ENCODE results near the gene CBX2.

DNA sequence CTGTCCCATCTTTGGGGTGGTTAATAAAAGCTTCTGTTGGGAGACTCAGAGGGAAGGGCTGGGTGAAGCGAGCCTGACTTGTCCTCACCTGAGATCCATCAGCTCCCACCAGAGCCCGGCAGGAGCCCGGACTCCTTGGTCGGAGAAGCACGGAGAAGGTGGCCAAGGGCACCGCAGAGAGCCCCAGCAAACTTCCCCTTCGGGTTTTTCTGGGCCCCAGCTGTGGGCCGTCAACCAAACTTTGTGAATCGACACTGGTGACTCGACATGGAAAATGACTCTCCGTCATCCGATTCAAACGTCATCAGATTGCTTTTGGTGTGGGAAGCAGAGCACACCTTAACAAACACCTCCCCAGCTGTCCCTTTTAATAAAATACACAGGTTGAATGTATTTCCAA is 25.8 kb upstream of the CBX2 start:
- TF ChIP-seq TAF1 (IDR thresholded peaks at IDR 0.05; ENCODE audit: borderline replicate concordance, insufficient read depth, low read length), result no peak
- TF ChIP-seq SIN3A (IDR thresholded peaks at IDR 0.05; ENCODE audit: borderline replicate concordance, insufficient read depth, low read length), result no peak
- TF ChIP-seq, protein P1, sequence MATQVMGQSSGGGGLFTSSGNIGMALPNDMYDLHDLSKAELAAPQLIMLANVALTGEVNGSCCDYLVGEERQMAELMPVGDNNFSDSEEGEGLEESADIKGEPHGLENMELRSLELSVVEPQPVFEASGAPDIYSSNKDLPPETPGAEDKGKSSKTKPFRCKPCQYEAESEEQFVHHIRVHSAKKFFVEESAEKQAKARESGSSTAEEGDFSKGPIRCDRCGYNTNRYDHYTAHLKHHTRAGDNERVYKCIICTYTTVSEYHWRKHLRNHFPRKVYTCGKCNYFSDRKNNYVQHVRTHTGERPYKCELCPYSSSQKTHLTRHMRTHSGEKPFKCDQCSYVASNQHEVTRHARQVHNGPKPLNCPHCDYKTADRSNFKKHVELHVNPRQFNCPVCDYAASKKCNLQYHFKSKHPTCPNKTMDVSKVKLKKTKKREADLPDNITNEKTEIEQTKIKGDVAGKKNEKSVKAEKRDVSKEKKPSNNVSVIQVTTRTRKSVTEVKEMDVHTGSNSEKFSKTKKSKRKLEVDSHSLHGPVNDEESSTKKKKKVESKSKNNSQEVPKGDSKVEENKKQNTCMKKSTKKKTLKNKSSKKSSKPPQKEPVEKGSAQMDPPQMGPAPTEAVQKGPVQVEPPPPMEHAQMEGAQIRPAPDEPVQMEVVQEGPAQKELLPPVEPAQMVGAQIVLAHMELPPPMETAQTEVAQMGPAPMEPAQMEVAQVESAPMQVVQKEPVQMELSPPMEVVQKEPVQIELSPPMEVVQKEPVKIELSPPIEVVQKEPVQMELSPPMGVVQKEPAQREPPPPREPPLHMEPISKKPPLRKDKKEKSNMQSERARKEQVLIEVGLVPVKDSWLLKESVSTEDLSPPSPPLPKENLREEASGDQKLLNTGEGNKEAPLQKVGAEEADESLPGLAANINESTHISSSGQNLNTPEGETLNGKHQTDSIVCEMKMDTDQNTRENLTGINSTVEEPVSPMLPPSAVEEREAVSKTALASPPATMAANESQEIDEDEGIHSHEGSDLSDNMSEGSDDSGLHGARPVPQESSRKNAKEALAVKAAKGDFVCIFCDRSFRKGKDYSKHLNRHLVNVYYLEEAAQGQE (IDR thresholded peaks at IDR 0.05; ENCODE audit: insufficient read depth in 1 of 2, low read depth in 2 of 2, low read length in 2 of 2), result no peak
- TF ChIP-seq POLR2AphosphoS5 (IDR thresholded peaks at IDR 0.05; ENCODE audit: low read depth, low read length), result no peak
